ENCODE measurements around the gene ABL1.

Gene ABL1

GRCh38 chr9:130935648-130936271, 100.7 kb downstream of the ABL1 start:
- TF ChIP-seq ARNTL (CRISPR knock-in tag; IDR thresholded peaks at IDR 0.05; ENCODE audit: borderline replicate concordance, low read depth) = no peak
- no peak for TF ChIP-seq TCF4 (CRISPR knock-in tag; IDR thresholded peaks at IDR 0.05; ENCODE audit: borderline replicate concordance)
- no peak for TF ChIP-seq BACH2 (CRISPR knock-in tag; IDR thresholded peaks at IDR 0.05; ENCODE audit: borderline replicate concordance)
- TF ChIP-seq ZNF70 (CRISPR knock-in tag; IDR thresholded peaks at IDR 0.05) = no peak
- no peak for ATAC-seq

- ATAC-seq = peak; percentile 12; the same call in 2 of the 3 replicates
Observed at GRCh38 chr9:130936285-130937117, 101.4 kb downstream of the ABL1 start.

More at GRCh38 chr9:130936285-130937117, 101.4 kb downstream of the ABL1 start:
- TF ChIP-seq CSDC2 (CRISPR knock-in tag; IDR thresholded peaks at IDR 0.05) = no peak
- TF ChIP-seq ISL1 (CRISPR knock-in tag; IDR thresholded peaks at IDR 0.05) = no peak
- TF ChIP-seq ZC3H10 (CRISPR knock-in tag; IDR thresholded peaks at IDR 0.05) = no peak
- TF ChIP-seq ESRRG (CRISPR knock-in tag; IDR thresholded peaks at IDR 0.05) = no peak
- no peak for TF ChIP-seq OSR1 (CRISPR knock-in tag; IDR thresholded peaks at IDR 0.05)
- TF ChIP-seq POU6F1 (CRISPR knock-in tag; IDR thresholded peaks at IDR 0.05; ENCODE audit: borderline replicate concordance, low read depth) = no peak
- TF ChIP-seq BACH2 (CRISPR knock-in tag; IDR thresholded peaks at IDR 0.05; ENCODE audit: borderline replicate concordance) = no peak
- TF ChIP-seq TCF4 (CRISPR knock-in tag; IDR thresholded peaks at IDR 0.05; ENCODE audit: borderline replicate concordance) = no peak
- no peak for TF ChIP-seq PPARA (CRISPR knock-in tag; IDR thresholded peaks at IDR 0.05; ENCODE audit: borderline replicate concordance)
- TF ChIP-seq TOX (CRISPR knock-in tag; IDR thresholded peaks at IDR 0.05; ENCODE audit: borderline replicate concordance) = no peak
- no peak for TF ChIP-seq PATZ1 (CRISPR knock-in tag; IDR thresholded peaks at IDR 0.05; ENCODE audit: borderline replicate concordance)
- no peak for TF ChIP-seq CREB5 (CRISPR knock-in tag; IDR thresholded peaks at IDR 0.05; ENCODE audit: low read depth)
- TF ChIP-seq ZNF70 (CRISPR knock-in tag; IDR thresholded peaks at IDR 0.05) = no peak
- no peak for TF ChIP-seq ARNTL (CRISPR knock-in tag; IDR thresholded peaks at IDR 0.05; ENCODE audit: borderline replicate concordance, low read depth)
- no peak for TF ChIP-seq GLIS3 (CRISPR knock-in tag; IDR thresholded peaks at IDR 0.05)
- no peak for TF ChIP-seq ZFP30 (CRISPR knock-in tag; IDR thresholded peaks at IDR 0.05)
- no peak for TF ChIP-seq TSHZ2 (CRISPR knock-in tag; IDR thresholded peaks at IDR 0.05)
